H4 (cell line): Measurements from ENCODE around the gene GOLGA3. TPM values are rescaled to one million over a fixed set of nuclear protein-coding genes. Genes with fewer than 3 reads are reported as not detected.
"Not testable (repeated sequence)": the region's sequence is repeated elsewhere in the genome, so short reads cannot be mapped to it uniquely, and the experiment has no call there.

ENCODE experiments used
- DNase-seq: peaks from one replicate; pipeline ENCODE4 v3.0.0-alpha.2; 2015; ENCODE audit warnings: low spot score
- total RNA-seq: library from RNA; depleted of rRNA; stranded (reverse); fragments of >200 nt; shearing (Covaris generic); gene quantifications from 2 replicates; pipeline ENCODE4 v1.2.3, GENCODE V29; 2014; rRNA removed

The GOLGA3 gene
- 21.1 and 37.3 TPM in 2 replicates for total RNA-seq

DNA sequence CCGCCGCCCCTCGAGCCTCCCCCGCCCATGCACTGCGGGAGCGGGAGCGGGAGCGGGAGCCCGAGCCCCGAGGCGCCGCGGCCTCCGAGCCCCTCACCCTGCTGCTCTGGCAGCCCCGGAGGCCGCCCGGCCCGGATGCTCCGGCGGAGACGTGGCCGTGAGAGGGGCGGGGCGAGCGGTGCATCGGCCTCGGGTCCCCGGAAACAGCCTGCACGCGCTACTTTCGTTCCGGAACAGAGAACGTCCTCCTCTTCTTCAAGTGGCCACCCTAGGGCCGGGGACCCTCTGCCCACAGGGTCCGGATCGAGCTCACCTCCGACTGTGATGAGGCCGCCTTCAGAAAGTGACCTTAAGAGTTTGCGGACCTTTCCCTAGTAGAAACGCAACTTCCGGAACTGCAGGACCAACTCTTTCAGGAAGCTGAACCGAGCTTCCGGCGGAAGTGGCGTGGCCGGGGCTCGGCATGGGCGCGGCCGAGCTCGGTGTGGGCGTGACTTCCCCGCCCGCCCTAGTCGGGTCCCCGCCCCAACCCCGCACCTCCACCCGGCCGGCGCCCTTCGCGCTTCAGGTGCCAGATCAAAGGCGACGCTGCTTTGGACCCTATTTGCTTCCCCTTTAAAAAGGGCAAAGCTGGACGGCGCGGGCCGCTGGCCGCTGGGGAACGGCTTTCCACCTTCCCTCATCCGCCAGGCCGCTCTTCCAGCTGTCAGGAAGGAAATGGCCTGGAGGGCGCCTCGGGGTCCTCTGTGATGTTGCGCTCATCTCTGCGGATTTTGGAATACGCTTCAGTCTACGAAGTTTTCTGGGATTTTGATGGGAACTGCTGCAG lies at the start of gene GOLGA3:
Gene GOLGA3 (minus strand): TSS at position 164 of the 829 bp plus-strand sequence. CDS start 6,741 bp downstream, outside the sequence.
- peak; percentile 85 for DNase-seq

GRCh38 chr12:132874620-132875019 lies 46.0 kb upstream of the GOLGA3 start:
- not testable (repeated sequence) for DNase-seq

- no peak for DNase-seq
These were observed 45.5 kb upstream of the GOLGA3 start for GRCh38 chr12:132874175-132874574.

GRCh38 chr12:132873724-132874123 lies 45.1 kb upstream of the GOLGA3 start:
- DNase-seq = no peak

GRCh38 chr12:132872975-132873421 lies 44.3 kb upstream of the GOLGA3 start:
- DNase-seq = no peak

GRCh38 chr12:132872073-132872855 lies 43.6 kb upstream of the GOLGA3 start:
- DNase-seq = no peak

DNA sequence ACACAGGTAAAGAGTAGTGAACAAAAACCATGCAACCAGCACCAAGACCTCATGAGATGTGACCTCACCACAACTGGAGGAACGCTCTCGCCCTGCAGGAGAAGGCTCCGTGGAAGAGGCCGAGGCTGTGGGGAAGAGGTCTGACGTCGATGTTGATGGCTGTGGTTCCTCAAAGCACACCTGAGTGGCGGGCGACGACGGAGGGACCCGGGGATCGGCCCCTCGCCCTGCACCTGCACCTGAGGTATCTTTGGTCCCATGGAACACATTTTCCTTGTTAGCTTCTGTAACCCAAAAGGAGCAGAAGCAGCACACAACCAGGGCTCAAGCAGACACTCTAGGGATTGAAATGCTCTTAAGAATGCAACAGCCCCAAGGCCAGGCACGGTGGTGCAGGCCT lies 40.9 kb upstream of the GOLGA3 start:
- DNase-seq = no peak

GRCh38 chr12:132866251-132866828 lies 37.7 kb upstream of the GOLGA3 start:
- no peak for DNase-seq

DNA sequence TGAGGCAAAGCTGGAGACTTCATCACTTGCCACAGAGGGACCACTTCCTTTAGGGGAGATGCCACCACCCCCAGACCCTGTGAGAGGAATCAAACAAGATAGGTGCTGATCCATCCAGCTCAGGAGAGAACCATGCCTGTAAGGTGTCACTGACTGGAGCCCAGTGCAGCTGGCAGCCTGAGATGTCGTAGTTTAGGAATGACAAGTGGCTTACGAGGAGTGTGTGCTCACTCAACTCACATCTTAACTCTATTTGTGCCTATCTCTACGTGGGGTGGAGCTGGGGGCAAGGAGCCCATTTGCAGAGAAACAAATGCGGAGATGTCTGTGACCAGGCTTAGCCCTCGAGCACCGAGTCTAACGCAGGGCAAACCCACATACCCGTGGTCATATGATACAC lies 32.9 kb upstream of the GOLGA3 start:
- DNase-seq = no peak

DNA sequence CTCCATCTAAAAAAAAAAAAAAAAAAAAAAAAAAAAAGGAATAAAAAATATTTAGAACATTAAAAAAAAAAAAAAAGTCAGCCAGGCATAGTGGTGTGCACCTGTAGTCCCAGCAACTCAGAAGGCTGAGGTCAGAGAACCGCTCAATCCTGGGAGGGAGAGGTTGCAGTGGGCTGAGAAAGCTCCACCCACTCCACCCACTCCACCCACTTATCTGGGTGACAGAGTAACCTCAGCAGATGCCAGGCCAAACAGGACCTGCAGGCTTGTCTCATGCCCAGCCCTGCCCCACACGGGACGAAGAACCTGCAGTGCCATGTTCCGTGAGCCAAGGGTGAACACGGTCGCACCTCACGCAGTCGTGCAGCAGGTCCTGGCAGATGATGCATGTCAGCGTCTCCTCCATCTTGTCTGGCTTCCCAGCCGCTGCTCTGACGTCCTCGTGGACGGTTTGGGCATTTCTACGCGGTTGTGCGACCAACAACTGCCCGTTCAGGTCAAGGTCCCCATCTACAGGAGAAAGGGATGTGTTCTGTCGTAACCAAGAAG lies 30.1 kb upstream of the GOLGA3 start:
- no peak for DNase-seq

DNA sequence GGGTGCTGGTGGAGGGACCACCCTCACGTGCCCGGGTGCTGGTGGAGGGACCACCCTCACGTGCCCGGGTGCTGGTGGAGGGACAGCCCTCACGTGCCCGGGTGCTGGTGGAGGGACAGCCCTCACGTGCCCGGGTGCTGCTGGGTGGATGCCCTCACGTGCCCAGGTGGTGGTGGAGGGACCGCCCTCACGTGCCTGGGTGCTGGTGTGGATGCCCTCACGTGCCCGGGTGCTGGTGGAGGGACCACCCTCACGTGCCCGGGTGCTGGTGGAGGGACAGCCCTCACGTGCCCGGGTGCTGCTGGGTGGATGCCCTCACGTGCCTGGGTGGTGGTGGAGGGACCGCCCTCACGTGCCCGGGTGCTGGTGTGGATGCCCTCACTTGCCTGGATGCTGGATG lies 28.4 kb upstream of the GOLGA3 start:
- not testable (repeated sequence) for DNase-seq

DNA sequence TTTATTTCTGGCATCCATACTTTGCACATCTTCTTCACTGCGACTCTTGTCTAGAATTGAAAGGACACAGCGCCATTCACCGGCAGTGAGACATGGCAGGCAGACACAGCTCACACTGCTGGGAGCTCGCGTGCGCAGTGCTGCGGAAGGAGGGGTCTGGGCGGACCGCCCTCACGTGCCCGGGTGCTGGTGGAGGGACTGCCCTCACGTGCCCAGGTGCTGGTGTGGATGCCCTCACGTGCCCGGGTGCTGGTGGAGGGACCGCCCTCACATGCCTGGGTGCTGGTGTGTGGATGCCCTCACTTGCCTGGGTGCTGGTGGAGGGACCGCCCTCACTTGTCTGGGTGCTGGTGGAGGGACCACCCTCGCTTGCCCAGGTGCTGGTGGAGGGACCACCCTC lies 27.9 kb upstream of the GOLGA3 start:
- DNase-seq = no peak

DNA sequence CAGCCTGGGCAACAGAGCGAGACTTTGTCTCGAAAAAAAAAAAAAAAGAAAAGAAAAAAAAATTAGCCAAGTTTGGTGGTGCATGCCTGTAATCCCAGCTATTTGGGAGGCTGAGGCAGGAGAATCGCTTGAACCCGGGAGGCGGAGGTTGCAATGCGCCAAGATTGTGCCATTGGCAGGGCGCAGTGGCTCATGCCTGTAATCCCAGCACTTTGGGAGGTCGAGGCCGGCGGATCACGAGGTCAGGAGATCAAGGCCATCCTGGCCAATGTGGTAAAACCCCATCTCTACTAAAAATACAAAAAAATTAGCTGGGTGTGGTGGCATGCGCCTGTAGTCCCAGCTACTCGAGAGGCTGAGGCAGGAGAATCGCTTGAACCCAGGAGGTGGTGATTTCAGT lies 26.5 kb upstream of the GOLGA3 start:
- DNase-seq = not testable (repeated sequence)

GRCh38 chr12:132853285-132854092 lies 24.8 kb upstream of the GOLGA3 start:
- no peak for DNase-seq

- no peak for DNase-seq
These were observed 23.8 kb upstream of the GOLGA3 start for GRCh38 chr12:132852496-132852895.

GRCh38 chr12:132851465-132851864 lies 22.8 kb upstream of the GOLGA3 start:
- DNase-seq = no peak

DNA sequence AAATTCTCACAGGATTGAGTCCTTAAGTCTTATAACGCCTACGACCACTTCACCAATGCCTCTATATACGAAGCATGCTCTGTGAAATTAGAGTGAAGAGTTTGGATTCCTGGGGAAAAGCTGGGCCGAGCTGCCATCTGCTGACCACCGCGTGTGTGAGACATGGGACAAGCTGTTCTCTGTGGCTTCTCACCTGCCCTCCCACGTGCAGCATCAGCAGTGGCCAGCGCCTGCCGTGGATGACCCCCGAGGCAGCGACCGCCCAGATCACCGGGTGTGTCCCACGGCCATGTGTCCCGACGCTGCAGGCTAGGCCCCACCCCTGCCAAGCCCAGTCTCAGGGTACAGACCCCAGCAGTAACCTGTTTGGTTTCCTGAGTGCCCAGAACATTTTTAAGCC lies 21.6 kb upstream of the GOLGA3 start:
- DNase-seq = no peak

GRCh38 chr12:132848521-132848920 lies 19.9 kb upstream of the GOLGA3 start:
- no peak for DNase-seq

GRCh38 chr12:132847363-132848356 lies 19.0 kb upstream of the GOLGA3 start:
- no peak for DNase-seq

GRCh38 chr12:132844681-132845080 lies 16.0 kb upstream of the GOLGA3 start:
- not testable (repeated sequence) for DNase-seq
